GM12873 (cell line): Measurements from ENCODE around the gene CHRND.

Experiments used
- CTCF ChIP-seq: IDR thresholded peaks from 2 replicates; pipeline ENCODE4 v1.5.1; 2012; ENCODE audit warnings: low read depth, mild to moderate bottlenecking, moderate library complexity, low read length, control low read depth; ENCODE audit not compliant: insufficient read depth; ENCODE audit errors: missing control alignments

CHRND gene

GRCh38 chr2:232495292-232495691 is 30.7 kb upstream of the CHRND start:
- no peak for TF ChIP-seq CTCF

GRCh38 chr2:232496501-232497270 is 29.3 kb upstream of the CHRND start:
- no peak for TF ChIP-seq CTCF

GRCh38 chr2:232497348-232497747 is 28.6 kb upstream of the CHRND start:
- TF ChIP-seq CTCF = no peak

- TF ChIP-seq CTCF = no peak
These were observed 27.5 kb upstream of the CHRND start for GRCh38 chr2:232498452-232498851.

GRCh38 chr2:232501331-232501771 is 24.6 kb upstream of the CHRND start:
- TF ChIP-seq CTCF = no peak

GRCh38 chr2:232501794-232502390 is 24.1 kb upstream of the CHRND start:
- TF ChIP-seq CTCF = no peak

GRCh38 chr2:232502511-232502910 is 23.4 kb upstream of the CHRND start:
- TF ChIP-seq CTCF = no peak
